Brain microvascular endothelial cell (primary cell): ENCODE measurements around the gene MARCOL.
"Not testable (repeated sequence)": the region's sequence is repeated elsewhere in the genome, so short reads cannot be mapped to it uniquely, and the experiment has no call there.

Experiments used
- DNase-seq: peaks from one replicate; pipeline ENCODE4 v3.0.0-alpha.2; 2020
- H3K27ac ChIP-seq: fragments of 250-450 bp; sonication (Bioruptor Pico); 2 replicates; pipeline ENCODE4 v1.5.1; 2020; ENCODE audit warnings: mild to moderate bottlenecking, moderate library complexity
- H3K27me3 ChIP-seq: fragments of 250-450 bp; sonication (Bioruptor Pico); replicated peaks from 2 replicates; pipeline ENCODE4 v1.5.1; 2020; ENCODE audit warnings: mild to moderate bottlenecking
- H3K36me3 ChIP-seq: fragments of 250-450 bp; sonication (Bioruptor Pico); replicated peaks from 2 replicates; pipeline ENCODE4 v1.5.1; 2020; ENCODE audit warnings: mild to moderate bottlenecking
- H3K4me3 ChIP-seq: 2 replicates; pipeline ENCODE4 v1.5.1; 2011; ENCODE audit warnings: low read depth, mild to moderate bottlenecking, control low read depth, low read length, moderate library complexity
- CTCF ChIP-seq: IDR thresholded peaks from 2 replicates; pipeline ENCODE4 v1.5.1; 2011; ENCODE audit warnings: low read depth, mild to moderate bottlenecking, moderate library complexity, low read length, control low read depth, inconsistent platforms; ENCODE audit errors: missing control alignments
- in situ Hi-C: cut with HindIII; loops from 2 replicates; pipeline ENCODE4 v1.10.0; 2017; ENCODE audit warnings: low sequenced_read_pairs, low pct_ligation_motif_present

Gene MARCOL

GRCh38 chr5:148267962-148268361, 29.6 kb downstream of the MARCOL start:
- Histone ChIP-seq H3K27me3 (no peaks in the 10 kb centered on the region), H3K4me3 (no peak overlapping the region), H3K36me3 (no peaks in the 10 kb centered on the region), H3K27ac (no peak overlapping the region)
- no peak for DNase-seq
- in situ Hi-C loops: no loop called here
- TF ChIP-seq CTCF: no peak

DNA sequence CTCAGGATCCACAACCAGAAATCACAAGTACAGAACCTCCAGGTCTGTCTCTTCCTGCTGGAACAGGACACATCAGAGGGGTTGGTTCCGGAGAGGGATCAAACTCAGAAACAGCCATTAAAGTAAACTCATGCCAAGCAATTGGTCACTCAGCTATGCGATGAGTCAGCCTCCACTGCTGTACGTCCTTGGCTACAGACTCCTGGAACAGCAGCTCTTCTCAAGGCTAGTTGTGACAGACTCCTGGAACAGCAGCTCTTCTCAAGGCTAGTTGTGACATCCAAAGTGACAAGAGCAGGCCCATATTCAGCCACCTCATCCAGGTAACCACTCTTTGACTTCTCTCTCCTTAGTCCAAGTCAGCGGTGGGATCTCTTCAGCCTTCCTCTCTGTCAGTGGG, 30.2 kb downstream of the MARCOL start, which contains the start of gene SPINK13:
SPINK13 (plus strand) TSS at position 229 of the 400 bp plus-strand sequence. CDS start 1,279 bp downstream, outside the sequence.
- Histone ChIP-seq H3K36me3 (no peaks in the 10 kb centered on the region), H3K4me3 (no peak within 1 kb of the TSS), H3K27ac (no peak within 1 kb of the TSS), H3K27me3 (no peaks in the 10 kb centered on the region)
- in situ Hi-C loops: no loop called here
- no peak for TF ChIP-seq CTCF
- peak; percentile 49 for DNase-seq

DNA sequence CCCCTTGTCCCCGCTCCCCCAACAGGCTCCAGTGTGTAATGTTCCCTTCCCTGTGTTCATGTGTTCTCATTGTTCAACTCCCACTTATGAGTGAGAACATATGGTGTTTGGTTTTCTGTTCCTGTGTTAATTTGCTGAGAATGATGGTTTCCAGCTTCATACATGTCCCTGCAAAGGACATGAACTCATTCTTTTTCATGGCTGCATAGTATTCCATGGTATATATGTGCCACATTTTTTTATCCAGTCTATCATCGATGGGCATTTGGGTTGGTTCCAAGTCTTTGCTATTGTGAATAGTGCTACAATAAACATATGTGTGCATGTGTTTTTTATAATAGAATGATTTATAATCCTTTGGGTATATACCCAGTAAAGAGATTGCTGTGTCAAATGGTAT, 36.8 kb downstream of the MARCOL start:
- DNase-seq, H3K27me3 ChIP-seq, H3K36me3 ChIP-seq, in situ Hi-C loops, H3K4me3 ChIP-seq, H3K27ac ChIP-seq: not testable (repeated sequence)

GRCh38 chr5:148280893-148281292, 42.6 kb downstream of the MARCOL start:
- H3K27ac ChIP-seq, in situ Hi-C loops, H3K36me3 ChIP-seq, H3K4me3 ChIP-seq, DNase-seq, H3K27me3 ChIP-seq: not testable (repeated sequence)

DNA sequence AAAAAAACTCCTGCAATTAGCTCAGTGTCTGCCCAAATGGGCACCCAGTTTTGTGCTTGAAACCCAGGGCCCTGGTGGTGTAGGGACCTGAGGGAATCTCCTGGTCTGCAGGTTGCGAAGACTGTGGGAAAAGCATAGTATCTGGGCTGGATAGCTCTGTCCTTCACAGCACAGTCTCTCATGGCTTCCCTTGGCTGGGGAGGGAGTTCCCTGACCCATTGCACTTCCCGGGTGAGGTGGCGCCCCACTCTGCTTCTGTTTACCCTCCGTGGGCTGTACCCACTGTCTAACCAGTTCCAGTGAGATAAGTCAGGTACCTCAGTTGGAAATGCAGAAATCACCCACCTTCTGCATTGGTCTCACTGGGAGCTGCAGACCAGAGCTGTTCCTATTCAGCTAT, 43.0 kb downstream of the MARCOL start:
- H3K36me3 ChIP-seq, H3K27ac ChIP-seq: not testable (repeated sequence)

GRCh38 chr5:148290271-148291195, 52.2 kb downstream of the MARCOL start:
- Histone ChIP-seq H3K4me3 (no peak overlapping the region), H3K36me3 (no peaks in the 10 kb centered on the region), H3K27ac (no peak overlapping the region), H3K27me3 (no peaks in the 10 kb centered on the region)
- TF ChIP-seq CTCF: peak; percentile 58
- peak; percentile 5 for DNase-seq
- in situ Hi-C loops: no loop called here

More for the DNA sequence above, 43.0 kb downstream of the MARCOL start:
- in situ Hi-C loops, H3K27me3 ChIP-seq, H3K4me3 ChIP-seq, DNase-seq: not testable (repeated sequence)
